Hepatocyte (in vitro differentiated cells): Measurements from ENCODE around the gene ITGA11.

Experiments used
- CTCF ChIP-seq: fragments of 200-600 bp; sonication (generic); IDR thresholded peaks from 2 replicates; pipeline ENCODE4 v1.5.1; 2016; ENCODE audit warnings: antibody characterized with exemption, mild to moderate bottlenecking; ENCODE audit not compliant: poor library complexity
- EZH2 ChIP-seq: fragments of 200-600 bp; sonication (generic); IDR thresholded peaks from 2 replicates; pipeline ENCODE4 v1.6.1; 2016; ENCODE audit warnings: antibody characterized with exemption, mild to moderate bottlenecking, borderline replicate concordance
- EZH2phosphoT487 ChIP-seq: fragments of 200-600 bp; sonication (generic); IDR thresholded peaks from one replicate; pipeline ENCODE4 v1.6.1; 2018; ENCODE audit warnings: antibody characterized with exemption, mild to moderate bottlenecking, low read depth, moderate library complexity; ENCODE audit not compliant: unreplicated experiment, severe bottlenecking

- TF ChIP-seq CTCF (no peak), EZH2 (no peak), EZH2phosphoT487 (no peak)
Measured at GRCh38 chr15:68417051-68417450, 14.9 kb downstream of the ITGA11 start.
